Endodermal cell (in vitro differentiated cells): ENCODE measurements around the gene GABRB2. TPM values are rescaled to one million over a fixed set of nuclear protein-coding genes. Genes with fewer than 3 reads are reported as not detected.

Experiments used
- DNase-seq: peaks from one replicate; pipeline ENCODE4 v3.0.0-alpha.2; 2017
- H3K27ac ChIP-seq: 2 replicates; pipeline ENCODE4 v1.5.1; 2013; ENCODE audit warnings: mild to moderate bottlenecking, low read depth, low read length, moderate library complexity
- H3K27me3 ChIP-seq: 2 replicates; pipeline ENCODE4 v1.6.1; 2013; ENCODE audit warnings: mild to moderate bottlenecking, low read length, moderate library complexity; ENCODE audit not compliant: insufficient read depth, control insufficient read depth, poor library complexity, severe bottlenecking
- H3K36me3 ChIP-seq: 2 replicates; pipeline ENCODE4 v1.7.0; 2013; ENCODE audit warnings: mild to moderate bottlenecking, low read length, moderate library complexity; ENCODE audit not compliant: control insufficient read depth, insufficient read depth
- H3K4me1 ChIP-seq: one replicate; pipeline ENCODE4 v1.7.0; 2013; ENCODE audit warnings: low read length; ENCODE audit not compliant: control insufficient read depth, insufficient read depth
- H3K4me3 ChIP-seq: 2 replicates; pipeline ENCODE4 v1.5.1; 2013; ENCODE audit warnings: mild to moderate bottlenecking, low read length, moderate library complexity
- H3K9ac ChIP-seq: 2 replicates; pipeline ENCODE4 v1.6.1; 2013; ENCODE audit warnings: mild to moderate bottlenecking, low read length, moderate library complexity; ENCODE audit not compliant: poor library complexity, severe bottlenecking; ENCODE audit errors: extremely low read depth
- H3K9me3 ChIP-seq: 2 replicates; pipeline ENCODE4 v1.6.1; 2013; ENCODE audit warnings: mild to moderate bottlenecking, low read length, moderate library complexity; ENCODE audit not compliant: control insufficient read depth
- H3K27ac Mint-ChIP-seq: 2 replicates; pipeline ENCODE4 v1.8.0; 2020; ENCODE audit warnings: mixed read lengths
- H3K27me3 Mint-ChIP-seq: 2 replicates; pipeline ENCODE4 v1.8.0; 2021; ENCODE audit warnings: mild to moderate bottlenecking, mixed read lengths; ENCODE audit not compliant: insufficient read depth
- H3K36me3 Mint-ChIP-seq: 2 replicates; pipeline ENCODE4 v1.8.0; 2020; ENCODE audit warnings: low read depth, mixed read lengths
- H3K4me1 Mint-ChIP-seq: 2 replicates; pipeline ENCODE4 v1.8.0; 2020; ENCODE audit warnings: mixed read lengths
- H3K4me3 Mint-ChIP-seq: 2 replicates; pipeline ENCODE4 v1.8.0; 2020; ENCODE audit warnings: mild to moderate bottlenecking, moderate library complexity, mixed read lengths
- H3K9me3 Mint-ChIP-seq: 2 replicates; pipeline ENCODE4 v1.8.0; 2020; ENCODE audit warnings: mild to moderate bottlenecking, mixed read lengths
- CTCF ChIP-seq: fragments of 200-600 bp; sonication (generic); conservative IDR thresholded peaks from 2 replicates; pipeline ENCODE4 v1.5.0; 2021; ENCODE audit warnings: antibody characterized with exemption, mild to moderate bottlenecking
- WGBS, 2 experiments: methylation state at CpG; one replicate each; pipeline versions ENCODE4 v1.1.5 to v1.1.7; 2013; ENCODE audit warnings: missing lambda C conversion rate in 2 of 2, mixed read lengths in 1 of 2; ENCODE audit not compliant: insufficient coverage in 1 of 2, insufficient read length in 1 of 2; 5-methylcytosine and 5-hydroxymethylcytosine counted together
- long read RNA-seq, 4 experiments: library from polyadenylated mRNA in 2 of 4; library from RNA in 1 of 4; library from capped mRNA in 1 of 4; stranded (forward) in 3 of 4; unstranded in 1 of 4; transcript quantifications; one replicate each; pipeline ENCODE4 v2.0.0, GENCODE V29; 2020 to 2021; ENCODE audit warnings: inconsistent platforms in 1 of 4
- polyA plus RNA-seq, 2 experiments: library from polyadenylated mRNA; stranded (reverse); fragments of 50-300 nt; gene quantifications; one replicate each; pipeline ENCODE4 v1.2.3, GENCODE V29; 2013
- total RNA-seq, 2 donors: library from RNA; stranded (reverse); fragmentation: NEBNext Ultra II Directional in 1 of 2; extraction: Animal tissue kit (Norgen Biotek cat#: 25700) in 1 of 2; gene quantifications; 2 replicates in 1 of 2; 3 replicates in 1 of 2; pipeline ENCODE4 v1.2.1, GENCODE V29; 2021

The GABRB2 gene
- total RNA-seq = 1 to 10 TPM in 1 of 2 donors, under 1 TPM in 1; 0.77 to 2.5 TPM
- polyA plus RNA-seq (2013, experiment 1 of 2) = 2.0 TPM
- 1.9 TPM for polyA plus RNA-seq (2013, experiment 2 of 2)
- long read RNA-seq, experiment 1, partial matches to known transcripts = 0 of 1 reads
- long read RNA-seq, experiment 1, other reads (novel, unspliced or antisense) = 1 of 1 reads
- long read RNA-seq, experiment 2, partial matches to known transcripts = 0 of 3 reads
- long read RNA-seq, experiment 2, other reads (novel, unspliced or antisense) = 3 of 3 reads
- long read RNA-seq, experiment 3, partial matches to known transcripts = 0 of 1 reads
- long read RNA-seq, experiment 3, other reads (novel, unspliced or antisense) = 0 of 1 reads
- long read RNA-seq, experiment 4 = 0 reads

DNA sequence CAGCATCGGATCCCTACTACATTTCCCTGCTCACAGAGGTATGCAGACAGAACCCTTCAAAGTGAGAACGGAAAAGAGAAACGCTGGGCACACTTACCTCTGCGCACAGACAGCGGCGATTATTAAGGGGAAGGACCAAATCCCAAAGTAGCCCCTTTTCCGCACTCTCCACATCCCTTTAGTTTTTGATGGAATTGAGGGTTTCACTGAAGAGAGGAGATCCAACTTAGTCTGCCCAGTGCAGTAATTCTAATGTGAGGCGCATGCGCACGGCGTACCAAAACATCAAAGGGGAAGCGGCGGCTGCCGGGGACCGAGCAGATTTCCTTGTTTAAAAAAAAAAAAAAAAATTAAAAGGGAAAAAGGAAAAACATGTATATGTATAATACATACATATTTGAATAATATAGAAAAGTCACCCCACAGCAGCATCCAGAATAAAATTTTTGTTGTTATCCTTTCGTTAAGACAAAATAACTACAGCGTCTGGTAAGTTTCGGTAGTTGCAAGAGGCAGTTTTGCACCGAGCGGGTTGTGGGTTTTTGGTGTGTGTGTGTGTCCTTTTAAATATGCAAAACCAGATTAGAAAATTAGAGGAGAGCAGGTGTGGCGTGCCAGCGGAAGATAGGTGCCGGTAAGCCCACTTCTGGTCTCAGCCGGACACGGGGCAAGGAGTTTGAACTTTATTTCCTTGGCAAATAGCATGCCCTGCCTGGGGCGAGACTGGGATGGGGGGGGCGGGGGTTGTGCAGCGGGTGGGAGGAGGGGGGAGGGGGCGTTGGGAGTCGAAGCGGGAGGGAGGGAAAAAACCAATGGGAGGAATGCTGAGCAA, at the start of gene GABRB2:
Gene GABRB2, minus strand, starts transcription at position 256 of the 832 bp plus-strand sequence. Its CDS starts 82 bp downstream, at position 174.
- Histone ChIP-seq H3K9me3 (no peaks in the 10 kb centered on the region), H3K27ac (no peak within 1 kb of the TSS), H3K4me3 (peak within 1 kb of the TSS; percentile 87), H3K36me3 (no peaks in the 10 kb centered on the region), H3K9ac (peak within 1 kb of the TSS; percentile 32), H3K27me3 (peaks cover 30% of the 10 kb centered on the region), H3K4me1 (peaks cover 7% of the 10 kb centered on the region)
- Mint-ChIP-seq H3K9me3 (peaks cover 13% of the 10 kb centered on the region), H3K27ac (no peak within 1 kb of the TSS), H3K4me3 (peak within 1 kb of the TSS; percentile 66), H3K27me3 (peaks cover 80% of the 10 kb centered on the region), H3K4me1 (peaks cover 25% of the 10 kb centered on the region), H3K36me3 (no peaks in the 10 kb centered on the region)
- no peak for TF ChIP-seq CTCF
- DNase-seq = peak; percentile 85
- WGBS, 2 experiments = 0 to 1% methylated on average over 2 to 29 of the region's 31 CpGs

GRCh38 chr5:161585798-161586197, 39.3 kb upstream of the GABRB2 start:
- WGBS, 2 experiments = 88% methylated on average over 1 of the region's 1 CpG; no CpG with 5 or more reads in 1 of the 2 experiments
- H3K36me3 Mint-ChIP-seq = no peaks in the 10 kb centered on the region
- H3K9me3 Mint-ChIP-seq = no peaks in the 10 kb centered on the region
- H3K27me3 ChIP-seq = no peaks in the 10 kb centered on the region
- no peak overlapping the region for H3K4me3 ChIP-seq
- TF ChIP-seq CTCF = no peak
- no peak overlapping the region for H3K27ac ChIP-seq
- no peak for DNase-seq
- H3K4me3 Mint-ChIP-seq = no peak overlapping the region
- no peaks in the 10 kb centered on the region for H3K36me3 ChIP-seq
- no peaks in the 10 kb centered on the region for H3K27me3 Mint-ChIP-seq
- no peaks in the 10 kb centered on the region for H3K4me1 Mint-ChIP-seq
- no peak overlapping the region for H3K27ac Mint-ChIP-seq
- no peaks in the 10 kb centered on the region for H3K4me1 ChIP-seq
- no peak overlapping the region for H3K9ac ChIP-seq
- H3K9me3 ChIP-seq = no peaks in the 10 kb centered on the region

- Histone ChIP-seq H3K27ac (no peak overlapping the region), H3K4me1 (no peaks in the 10 kb centered on the region), H3K27me3 (no peaks in the 10 kb centered on the region), H3K36me3 (no peaks in the 10 kb centered on the region), H3K9me3 (no peaks in the 10 kb centered on the region), H3K9ac (no peak overlapping the region), H3K4me3 (no peak overlapping the region)
- H3K4me3 Mint-ChIP-seq = no peak overlapping the region
- no peaks in the 10 kb centered on the region for H3K9me3 Mint-ChIP-seq
- no peak for DNase-seq
- H3K27me3 Mint-ChIP-seq = no peaks in the 10 kb centered on the region
- H3K4me1 Mint-ChIP-seq = no peaks in the 10 kb centered on the region
- TF ChIP-seq CTCF = no peak
- no peak overlapping the region for H3K27ac Mint-ChIP-seq
- H3K36me3 Mint-ChIP-seq = no peaks in the 10 kb centered on the region
- WGBS, 2 experiments = 95% methylated on average over 5 of the region's 5 CpGs; no CpG with 5 or more reads in 1 of the 2 experiments
Observed at GRCh38 chr5:161580621-161581020, 34.1 kb upstream of the GABRB2 start.
